ENCODE data around the gene TMEM141.

- no peak for TF ChIP-seq POLR2AphosphoS5 (IDR thresholded peaks at IDR 0.05; ENCODE audit: low read depth, low read length)
- TF ChIP-seq NRF1 (IDR thresholded peaks at IDR 0.05; ENCODE audit: low read depth, low read length): no peak
- no peak for TF ChIP-seq CTCF (IDR thresholded peaks at IDR 0.05)
- TF ChIP-seq, protein P1, sequence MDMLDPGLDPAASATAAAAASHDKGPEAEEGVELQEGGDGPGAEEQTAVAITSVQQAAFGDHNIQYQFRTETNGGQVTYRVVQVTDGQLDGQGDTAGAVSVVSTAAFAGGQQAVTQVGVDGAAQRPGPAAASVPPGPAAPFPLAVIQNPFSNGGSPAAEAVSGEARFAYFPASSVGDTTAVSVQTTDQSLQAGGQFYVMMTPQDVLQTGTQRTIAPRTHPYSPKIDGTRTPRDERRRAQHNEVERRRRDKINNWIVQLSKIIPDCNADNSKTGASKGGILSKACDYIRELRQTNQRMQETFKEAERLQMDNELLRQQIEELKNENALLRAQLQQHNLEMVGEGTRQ (IDR thresholded peaks at IDR 0.05; ENCODE audit: borderline replicate concordance, low read depth, low read length): no peak
- no peak for TF ChIP-seq MXI1 (IDR thresholded peaks at IDR 0.05; ENCODE audit: low read depth, low read length)
- TF ChIP-seq, protein P2, sequence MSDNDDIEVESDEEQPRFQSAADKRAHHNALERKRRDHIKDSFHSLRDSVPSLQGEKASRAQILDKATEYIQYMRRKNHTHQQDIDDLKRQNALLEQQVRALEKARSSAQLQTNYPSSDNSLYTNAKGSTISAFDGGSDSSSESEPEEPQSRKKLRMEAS (IDR thresholded peaks at IDR 0.05; ENCODE audit: low read depth): no peak
- TF ChIP-seq JUND (IDR thresholded peaks at IDR 0.05): no peak
- TF ChIP-seq FOSL2 (IDR thresholded peaks at IDR 0.05; ENCODE audit: borderline replicate concordance, low read depth): no peak
These were observed 45.0 kb upstream of the TMEM141 start for GRCh38 chr9:136746155-136746490.
